Thyroid gland (tissue), 4 donors: ENCODE measurements around the gene SLC35A5. TPM values are rescaled to one million over a fixed set of nuclear protein-coding genes. Genes with fewer than 3 reads are reported as not detected.
A peak's percentile ranks its signal among the peaks of the same experiment; 100 is the strongest.
"Not testable (repeated sequence)": the region's sequence is repeated elsewhere in the genome, so short reads cannot be mapped to it uniquely, and the experiment has no call there.

Source experiments
- DNase-seq, 2 donors: peaks; one replicate each; pipeline ENCODE4 v3.0.0-alpha.2; 2019
- H3K27ac ChIP-seq, 3 donors: fragments of 200-600 bp; sonication (generic); 1 replicate in 2 of 3; 2 replicates in 1 of 3; pipeline ENCODE4 v1.5.1; 2016 to 2019; ENCODE audit warnings: mild to moderate bottlenecking in 1 of 3, moderate library complexity in 1 of 3
- H3K27me3 ChIP-seq: fragments of 200-600 bp; sonication (generic); one replicate; pipeline ENCODE4 v1.5.1; 2019
- H3K36me3 ChIP-seq, 2 donors: fragments of 200-600 bp; sonication (generic); one replicate each; pipeline ENCODE4 v1.5.1; 2016 to 2019
- H3K4me1 ChIP-seq, 2 donors: fragments of 200-600 bp; sonication (generic); one replicate each; pipeline ENCODE4 v1.5.1; 2017 to 2019
- H3K4me3 ChIP-seq, 3 donors: fragments of 200-600 bp; sonication (generic); replicated peaks in 1 of 3; 1 replicate in 2 of 3; 2 replicates in 1 of 3; pipeline ENCODE4 v1.5.1; 2016; ENCODE audit warnings: mild to moderate bottlenecking in 1 of 3
- H3K9me3 ChIP-seq: fragments of 200-600 bp; sonication (generic); one replicate; pipeline ENCODE4 v1.5.1; 2017
- CTCF ChIP-seq, 6 experiments: fragments of 200-600 bp in 3 of 6; fragments of 450-650 bp in 3 of 6; sonication (generic) in 3 of 6; IDR thresholded peaks; one replicate each; pipeline ENCODE4 v1.5.1; 2016 to 2019; ENCODE audit warnings: antibody characterized with exemption in 6 of 6, mild to moderate bottlenecking in 2 of 6, inconsistent platforms in 1 of 6, moderate library complexity in 1 of 6
- POLR2A ChIP-seq, 2 donors: fragments of 450-650 bp; IDR thresholded peaks; one replicate each; pipeline ENCODE4 v1.6.1; 2017; ENCODE audit warnings: antibody characterized with exemption in 2 of 2, mild to moderate bottlenecking in 2 of 2, moderate library complexity in 1 of 2
- WGBS, 2 donors: methylation state at CpG; one replicate each; pipeline ENCODE4 v1.1.5; 2017; 5-methylcytosine and 5-hydroxymethylcytosine counted together
- intact Hi-C: fragments of 100-400 bp; cut with DNase I; formaldehyde crosslinking; loops from one replicate; pipeline ENCODE4 v1.15.1; 2023
- total RNA-seq, 4 donors: library from RNA; depleted of rRNA; stranded (reverse); fragments of >200 nt; gene quantifications; one replicate each; pipeline ENCODE4 v1.2.3, GENCODE V29; 2016

SLC35A5 gene
- total RNA-seq, 4 donors from 2014 or later = 39.5 to 66.1 (median 60.8) TPM

DNA sequence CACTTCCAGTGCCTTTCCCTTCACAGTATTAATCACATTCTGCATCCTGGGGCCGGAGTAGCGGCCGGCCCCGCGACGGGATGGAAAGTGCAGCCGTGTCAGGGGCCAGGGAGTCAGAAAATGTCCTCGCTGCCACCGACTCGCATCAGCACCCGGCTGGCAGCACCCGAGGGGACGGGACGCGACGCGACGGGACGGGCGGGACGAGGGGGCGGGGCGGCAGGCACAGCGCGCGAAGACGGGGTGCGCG lies 436 bp upstream of the SLC35A5 start:
- Histone ChIP-seq H3K27ac (peak overlapping the region; percentile 93 to 96 (median 93)), H3K36me3 (no peaks in the 10 kb centered on the region), H3K4me3 (peak overlapping the region; percentile 44 to 71 (median 45)), H3K9me3 (no peaks in the 10 kb centered on the region), H3K4me1 (peaks cover 24 to 35% of the 10 kb centered on the region in 2 donors), H3K27me3 (no peaks in the 10 kb centered on the region)
- WGBS, 2 donors = 0% methylated on average over 8 to 14 of the region's 29 CpGs
- peak; percentile 75 to 80 for DNase-seq
- no peak for TF ChIP-seq POLR2A (IDR thresholded peaks at IDR 0.05)
- TF ChIP-seq CTCF (IDR thresholded peaks at IDR 0.05) = no peak
- intact Hi-C loops = no loop called here

- 51 to 66% methylated on average over 14 to 15 of the region's 15 CpGs for WGBS, 2 donors
- TF ChIP-seq CTCF (IDR thresholded peaks at IDR 0.05) = peak in 4 of 6 experiments; percentile 12 to 42 (median 37)
- peak; percentile 65 to 69 for DNase-seq
- intact Hi-C loops, H3K27me3 ChIP-seq, H3K27ac ChIP-seq, H3K36me3 ChIP-seq, H3K9me3 ChIP-seq, H3K4me3 ChIP-seq: not testable (repeated sequence)
- H3K4me1 ChIP-seq = peaks cover 23 to 30% of the 10 kb centered on the region in 2 donors
These were observed 2.5 kb downstream of the SLC35A5 start for GRCh38 chr3:112564247-112564939.

DNA sequence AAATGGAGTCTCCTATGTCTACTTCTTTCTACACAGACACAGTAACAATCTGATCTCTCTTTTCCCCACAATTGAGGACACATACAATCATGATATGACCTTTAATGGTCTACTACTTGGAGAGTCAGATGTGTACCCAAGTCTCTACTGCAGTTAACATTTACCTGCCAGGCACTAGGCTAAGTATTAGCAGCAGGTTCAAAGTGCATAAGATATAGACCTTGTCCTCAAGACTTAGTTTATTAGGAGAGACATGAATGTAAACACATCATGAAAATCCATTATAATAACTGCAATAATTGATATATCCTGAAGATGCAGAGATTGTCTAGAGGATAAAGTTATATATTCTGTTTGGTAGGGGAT lies 3.1 kb downstream of the SLC35A5 start:
- H3K27ac ChIP-seq = no peak overlapping the region
- no peaks in the 10 kb centered on the region for H3K27me3 ChIP-seq
- DNase-seq = no peak
- H3K36me3 ChIP-seq = peaks cover 0 to 12% of the 10 kb centered on the region in 2 donors
- intact Hi-C loops = no loop called here
- H3K4me1 ChIP-seq = peaks cover 17 to 25% of the 10 kb centered on the region in 2 donors
- H3K9me3 ChIP-seq = no peaks in the 10 kb centered on the region
- TF ChIP-seq CTCF (IDR thresholded peaks at IDR 0.05) (no peak), POLR2A (IDR thresholded peaks at IDR 0.05) (no peak)
- no peak overlapping the region for H3K4me3 ChIP-seq

- no peak for DNase-seq
- 92 to 94% methylated on average over 2 of the region's 2 CpGs for WGBS, 2 donors
- Histone ChIP-seq H3K9me3 (no peaks in the 10 kb centered on the region), H3K4me1 (peaks cover 1 to 10% of the 10 kb centered on the region in 2 donors), H3K36me3 (peaks cover 15 to 24% of the 10 kb centered on the region in 2 donors), H3K27ac (no peak overlapping the region), H3K27me3 (no peaks in the 10 kb centered on the region), H3K4me3 (no peak overlapping the region)
- TF ChIP-seq POLR2A (IDR thresholded peaks at IDR 0.05) (no peak), CTCF (IDR thresholded peaks at IDR 0.05) (no peak)
- intact Hi-C loops = no loop called here
These were observed 6.8 kb downstream of the SLC35A5 start for GRCh38 chr3:112568642-112569041.

- Histone ChIP-seq H3K27ac (no peak overlapping the region), H3K4me3 (no peak overlapping the region), H3K4me1 (peaks cover 0 to 10% of the 10 kb centered on the region in 2 donors), H3K36me3 (peaks cover 15 to 24% of the 10 kb centered on the region in 2 donors), H3K9me3 (no peaks in the 10 kb centered on the region), H3K27me3 (no peaks in the 10 kb centered on the region)
- 67 to 76% methylated on average over 1 of the region's 1 CpG for WGBS, 2 donors
- intact Hi-C loops = no loop called here
- TF ChIP-seq CTCF (IDR thresholded peaks at IDR 0.05) (no peak), POLR2A (IDR thresholded peaks at IDR 0.05) (no peak)
- DNase-seq = no peak
These were observed 7.4 kb downstream of the SLC35A5 start for GRCh38 chr3:112569265-112569664.
